GM23338 (cell line): ENCODE results near the gene PDC. TPM values are rescaled to one million over a fixed set of nuclear protein-coding genes. Genes with fewer than 3 reads are reported as not detected.

Source experiments
- ATAC-seq: fragments of 200-7000 bp; cut with Tn5 transposase; 3 replicates; pipeline ENCODE4 v1.9.1; 2020
- DNase-seq: peaks from one replicate; pipeline ENCODE4 v3.0.0-alpha.2; 2015; ENCODE audit warnings: low spot score
- H2AFZ ChIP-seq: fragments of 200-600 bp; sonication (generic); 2 replicates; pipeline ENCODE4 v1.8.0; 2016; ENCODE audit warnings: antibody characterized with exemption, mild to moderate bottlenecking, moderate library complexity
- H3F3A ChIP-seq: fragments of 200-600 bp; sonication (generic); replicated peaks from 2 replicates; pipeline ENCODE4 v1.8.0; 2017; ENCODE audit warnings: antibody characterized with exemption, mixed run types, low read depth
- H3K27ac ChIP-seq: fragments of 200-600 bp; sonication (generic); 2 replicates; pipeline ENCODE4 v1.6.1; 2016; ENCODE audit warnings: low read depth
- H3K27me3 ChIP-seq: fragments of 200-600 bp; sonication (generic); 2 replicates; pipeline ENCODE4 v1.8.0; 2016; ENCODE audit warnings: mild to moderate bottlenecking, mixed run types, moderate library complexity; ENCODE audit not compliant: insufficient read depth
- H3K36me3 ChIP-seq: fragments of 200-600 bp; sonication (generic); 2 replicates; pipeline ENCODE4 v1.8.0; 2016; ENCODE audit warnings: mild to moderate bottlenecking; ENCODE audit not compliant: insufficient read depth
- H3K4me1 ChIP-seq: fragments of 200-600 bp; sonication (generic); 2 replicates; pipeline ENCODE4 v1.8.0; 2016; ENCODE audit warnings: mild to moderate bottlenecking, moderate library complexity; ENCODE audit not compliant: insufficient read depth
- H3K4me2 ChIP-seq: fragments of 200-600 bp; sonication (generic); 2 replicates; pipeline ENCODE4 v1.7.1; 2017; ENCODE audit warnings: mixed run types
- H3K4me3 ChIP-seq: fragments of 200-600 bp; sonication (generic); 2 replicates; pipeline ENCODE4 v1.6.1; 2016; ENCODE audit warnings: mixed run types
- H3K79me2 ChIP-seq: fragments of 200-600 bp; sonication (generic); replicated peaks from 2 replicates; pipeline ENCODE4 v1.8.0; 2017; ENCODE audit warnings: mild to moderate bottlenecking; ENCODE audit not compliant: insufficient read depth
- H3K9me2 ChIP-seq: fragments of 200-600 bp; sonication (generic); 2 replicates; pipeline ENCODE4 v1.8.0; 2017; ENCODE audit not compliant: insufficient read depth
- H4K20me1 ChIP-seq: fragments of 200-600 bp; sonication (generic); replicated peaks from 2 replicates; pipeline ENCODE4 v1.8.0; 2017; ENCODE audit warnings: mild to moderate bottlenecking; ENCODE audit not compliant: insufficient read depth
- H3K27ac Mint-ChIP-seq: 2 replicates; pipeline ENCODE4 v1.8.0; 2020; ENCODE audit warnings: inconsistent platforms, mild to moderate bottlenecking, moderate library complexity, mixed read lengths
- H3K27me3 Mint-ChIP-seq: 3 replicates; pipeline ENCODE4 v1.8.0; 2022; ENCODE audit warnings: low read depth, mild to moderate bottlenecking, moderate library complexity, mixed read lengths, inconsistent platforms; ENCODE audit not compliant: insufficient read depth, poor library complexity
- H3K36me3 Mint-ChIP-seq: 3 replicates; pipeline ENCODE4 v1.8.0; 2021; ENCODE audit warnings: low read depth, mild to moderate bottlenecking, inconsistent platforms, moderate library complexity, mixed read lengths
- H3K4me1 Mint-ChIP-seq: 3 replicates; pipeline ENCODE4 v1.8.0; 2020; ENCODE audit warnings: mild to moderate bottlenecking, inconsistent platforms, mixed read lengths
- H3K4me3 Mint-ChIP-seq: 3 replicates; pipeline ENCODE4 v1.8.0; 2021; ENCODE audit warnings: moderate library complexity, mild to moderate bottlenecking, inconsistent platforms, mixed read lengths
- H3K9me3 Mint-ChIP-seq: 3 replicates; pipeline ENCODE4 v1.8.0; 2020; ENCODE audit warnings: moderate library complexity, mild to moderate bottlenecking, inconsistent platforms, mixed read lengths
- CTCF ChIP-seq, 2 experiments: fragments of 200-600 bp in 1 of 2; sonication (generic) in 1 of 2; conservative IDR thresholded peaks; 2 replicates each; pipeline versions ENCODE4 v1.5.1 to v1.6.1; 2016 to 2017; ENCODE audit warnings: antibody characterized with exemption in 2 of 2, low read depth in 2 of 2, mild to moderate bottlenecking in 2 of 2, moderate library complexity in 1 of 2
- ETS1 ChIP-seq: IDR thresholded peaks from 2 replicates; pipeline ENCODE4 v1.6.1; 2016; ENCODE audit warnings: antibody characterized with exemption
- EZH2 ChIP-seq: fragments of 200-600 bp; sonication (generic); IDR thresholded peaks from one replicate; pipeline ENCODE4 v1.8.0; 2017; ENCODE audit warnings: antibody characterized with exemption, mild to moderate bottlenecking, low read depth; ENCODE audit not compliant: unreplicated experiment
- EZH2phosphoT487 ChIP-seq: fragments of 200-600 bp; sonication (generic); IDR thresholded peaks from one replicate; pipeline ENCODE4 v1.8.1; 2018; ENCODE audit warnings: antibody characterized with exemption; ENCODE audit not compliant: unreplicated experiment
- NANOG ChIP-seq: IDR thresholded peaks from 2 replicates; pipeline ENCODE4 v1.6.1; 2016; ENCODE audit warnings: antibody characterized with exemption, borderline replicate concordance
- POLR2AphosphoS5 ChIP-seq: IDR thresholded peaks from 2 replicates; pipeline ENCODE4 v1.6.1; 2016; ENCODE audit warnings: antibody characterized with exemption, low read depth
- REST ChIP-seq: IDR thresholded peaks from one replicate; pipeline ENCODE4 v1.6.1; 2018; ENCODE audit warnings: antibody characterized with exemption; ENCODE audit not compliant: unreplicated experiment
- ZNF114 ChIP-seq: fragments of 250-450 bp; sonication (Bioruptor Pico); IDR thresholded peaks from 2 replicates; pipeline ENCODE4 v1.5.0; 2020; ENCODE audit warnings: mild to moderate bottlenecking, moderate library complexity
- ZNF331 ChIP-seq: fragments of 250-450 bp; sonication (Bioruptor Pico); IDR thresholded peaks from 2 replicates; pipeline ENCODE4 v1.5.0; 2020; ENCODE audit warnings: low read depth, mild to moderate bottlenecking, moderate library complexity
- ZNF462 ChIP-seq: fragments of 250-450 bp; sonication (Bioruptor Pico); IDR thresholded peaks from 2 replicates; pipeline ENCODE4 v1.5.0; 2020; ENCODE audit warnings: mild to moderate bottlenecking, moderate library complexity
- polyA plus RNA-seq: library from polyadenylated mRNA; unstranded; fragments of >200 nt; fragmentation: Nextera tagmentation; extraction: Ambion mirVana; gene quantifications from 2 replicates; pipeline ENCODE4 v1.2.1, GENCODE V29; 2016
- total RNA-seq: library from RNA; depleted of rRNA; stranded (reverse); fragments of >200 nt; shearing (Covaris generic); gene quantifications from 2 replicates; pipeline ENCODE4 v1.2.3, GENCODE V29; 2014

Gene PDC
- total and polyA plus RNA-seq, 2 experiments from 2014 or later: not detected

- TF ChIP-seq ZNF331 (CRISPR knock-in tag) (no peak), CTCF (conservative IDR thresholded peaks at IDR 0.05; ENCODE audit: low read depth in 2 of 2) (no peak)
Measured at GRCh38 chr1:186476264-186477040, 15.5 kb upstream of the PDC start (continued).

GRCh38 chr1:186474208-186474607 lies 13.3 kb upstream of the PDC start:
- no peaks in the 10 kb centered on the region for H3F3A ChIP-seq
- Mint-ChIP-seq H3K4me3 (no peak overlapping the region), H3K36me3 (no peaks in the 10 kb centered on the region), H3K27ac (no peak overlapping the region), H3K27me3 (no peaks in the 10 kb centered on the region), H3K9me3 (no peaks in the 10 kb centered on the region), H3K4me1 (no peaks in the 10 kb centered on the region)
- no peaks in the 10 kb centered on the region for H3K9me2 ChIP-seq
- H3K36me3 ChIP-seq: no peaks in the 10 kb centered on the region
- H3K4me1 ChIP-seq: no peaks in the 10 kb centered on the region
- no peak overlapping the region for H3K27ac ChIP-seq
- no peak for DNase-seq
- no peaks in the 10 kb centered on the region for H3K27me3 ChIP-seq
- no peaks in the 10 kb centered on the region for H3K79me2 ChIP-seq
- no peak for ATAC-seq
- H3K4me2 ChIP-seq: no peak overlapping the region
- no peaks in the 10 kb centered on the region for H4K20me1 ChIP-seq
- no peak overlapping the region for H2AFZ ChIP-seq
- no peak overlapping the region for H3K4me3 ChIP-seq
- TF ChIP-seq REST (no peak), NANOG (no peak), ZNF331 (CRISPR knock-in tag) (no peak), POLR2AphosphoS5 (no peak), ETS1 (no peak), EZH2phosphoT487 (no peak), ZNF462 (CRISPR knock-in tag) (no peak), ZNF114 (CRISPR knock-in tag) (no peak), EZH2 (no peak)
